Choroid plexus epithelial cell (primary cell): Measurements from ENCODE around the gene SRSF12.

Experiments
- DNase-seq: peaks from one replicate; pipeline ENCODE4 v3.0.0-alpha.2; 2010; ENCODE audit warnings: low read depth
- H3K4me3 ChIP-seq: 2 replicates; pipeline ENCODE4 v1.5.1; 2011; ENCODE audit warnings: low read depth, mild to moderate bottlenecking, control low read depth, low read length, moderate library complexity
- TF ChIP-seq, protein P1 (sequence below): conservative IDR thresholded peaks from 2 replicates; pipeline ENCODE4 v1.5.1; 2011; ENCODE audit warnings: low read depth, mild to moderate bottlenecking, control low read depth, inconsistent platforms, low read length, moderate library complexity

Gene SRSF12

DNA sequence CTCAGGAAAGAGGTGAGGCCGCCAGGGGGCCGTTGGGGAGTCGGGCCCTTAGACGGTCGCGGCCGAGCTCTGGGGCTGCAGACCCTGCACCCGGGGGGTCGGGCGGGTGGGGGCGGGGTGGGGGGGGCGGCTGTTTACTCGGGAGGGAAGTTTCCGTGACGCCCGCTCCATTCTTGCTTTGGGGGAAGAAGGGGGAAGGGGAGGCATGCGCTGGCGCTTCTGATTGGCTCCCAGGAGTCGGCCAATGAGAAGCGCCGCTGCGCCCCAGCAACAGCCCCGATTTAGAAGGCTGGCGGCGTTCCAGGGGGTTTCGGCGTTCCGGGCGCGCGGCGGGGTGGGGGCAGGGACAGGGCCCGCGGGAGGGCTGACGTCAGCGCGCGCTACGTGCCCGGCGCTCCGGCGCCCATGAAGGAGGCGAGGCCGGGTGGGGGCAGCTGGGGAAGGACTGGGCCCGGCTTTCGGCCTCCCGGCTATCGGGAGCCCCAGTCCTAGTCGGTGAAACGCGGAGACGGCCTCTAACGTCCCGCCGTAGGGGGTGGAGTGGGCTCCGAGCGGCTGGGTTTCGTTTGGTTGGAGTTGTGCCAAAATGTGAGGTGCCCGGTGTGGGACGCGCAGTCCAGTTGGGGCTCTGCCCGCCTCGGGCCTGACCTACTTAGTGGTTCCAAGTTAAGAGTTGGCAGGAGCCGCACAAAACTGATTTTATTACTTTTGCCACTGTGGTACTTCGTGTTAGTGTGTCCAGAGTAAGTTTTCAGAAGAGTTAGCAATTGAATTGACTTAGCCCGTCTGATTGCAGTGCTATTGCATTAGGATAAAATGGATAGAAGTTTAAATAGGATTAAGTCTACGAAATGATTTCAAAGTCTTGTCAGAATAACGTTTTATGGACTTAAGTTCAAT is 36.2 kb downstream of the SRSF12 start:
- DNase-seq = peak; percentile 99
- TF ChIP-seq, protein P1, sequence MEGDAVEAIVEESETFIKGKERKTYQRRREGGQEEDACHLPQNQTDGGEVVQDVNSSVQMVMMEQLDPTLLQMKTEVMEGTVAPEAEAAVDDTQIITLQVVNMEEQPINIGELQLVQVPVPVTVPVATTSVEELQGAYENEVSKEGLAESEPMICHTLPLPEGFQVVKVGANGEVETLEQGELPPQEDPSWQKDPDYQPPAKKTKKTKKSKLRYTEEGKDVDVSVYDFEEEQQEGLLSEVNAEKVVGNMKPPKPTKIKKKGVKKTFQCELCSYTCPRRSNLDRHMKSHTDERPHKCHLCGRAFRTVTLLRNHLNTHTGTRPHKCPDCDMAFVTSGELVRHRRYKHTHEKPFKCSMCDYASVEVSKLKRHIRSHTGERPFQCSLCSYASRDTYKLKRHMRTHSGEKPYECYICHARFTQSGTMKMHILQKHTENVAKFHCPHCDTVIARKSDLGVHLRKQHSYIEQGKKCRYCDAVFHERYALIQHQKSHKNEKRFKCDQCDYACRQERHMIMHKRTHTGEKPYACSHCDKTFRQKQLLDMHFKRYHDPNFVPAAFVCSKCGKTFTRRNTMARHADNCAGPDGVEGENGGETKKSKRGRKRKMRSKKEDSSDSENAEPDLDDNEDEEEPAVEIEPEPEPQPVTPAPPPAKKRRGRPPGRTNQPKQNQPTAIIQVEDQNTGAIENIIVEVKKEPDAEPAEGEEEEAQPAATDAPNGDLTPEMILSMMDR = peak; percentile 14
- H3K4me3 ChIP-seq = peak overlapping the region; percentile 79

DNA sequence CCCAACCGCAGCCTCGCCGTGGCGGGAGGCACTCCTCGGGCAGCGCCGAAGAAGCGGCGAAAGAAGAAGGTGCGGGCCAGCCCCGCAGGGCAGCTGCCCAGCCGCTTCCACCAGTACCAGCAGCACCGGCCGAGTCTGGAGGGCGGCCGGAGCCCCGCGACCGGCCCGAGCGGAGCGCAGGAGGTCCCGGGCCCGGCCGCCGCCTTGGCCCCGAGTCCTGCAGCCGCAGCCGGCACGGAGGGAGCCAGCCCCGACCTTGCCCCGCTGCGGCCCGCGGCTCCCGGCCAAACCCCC is 36.8 kb downstream of the SRSF12 start:
- H3K4me3 ChIP-seq = peak overlapping the region; percentile 79
- peak; percentile 31 for DNase-seq
- TF ChIP-seq, protein P1 = no peak

DNA sequence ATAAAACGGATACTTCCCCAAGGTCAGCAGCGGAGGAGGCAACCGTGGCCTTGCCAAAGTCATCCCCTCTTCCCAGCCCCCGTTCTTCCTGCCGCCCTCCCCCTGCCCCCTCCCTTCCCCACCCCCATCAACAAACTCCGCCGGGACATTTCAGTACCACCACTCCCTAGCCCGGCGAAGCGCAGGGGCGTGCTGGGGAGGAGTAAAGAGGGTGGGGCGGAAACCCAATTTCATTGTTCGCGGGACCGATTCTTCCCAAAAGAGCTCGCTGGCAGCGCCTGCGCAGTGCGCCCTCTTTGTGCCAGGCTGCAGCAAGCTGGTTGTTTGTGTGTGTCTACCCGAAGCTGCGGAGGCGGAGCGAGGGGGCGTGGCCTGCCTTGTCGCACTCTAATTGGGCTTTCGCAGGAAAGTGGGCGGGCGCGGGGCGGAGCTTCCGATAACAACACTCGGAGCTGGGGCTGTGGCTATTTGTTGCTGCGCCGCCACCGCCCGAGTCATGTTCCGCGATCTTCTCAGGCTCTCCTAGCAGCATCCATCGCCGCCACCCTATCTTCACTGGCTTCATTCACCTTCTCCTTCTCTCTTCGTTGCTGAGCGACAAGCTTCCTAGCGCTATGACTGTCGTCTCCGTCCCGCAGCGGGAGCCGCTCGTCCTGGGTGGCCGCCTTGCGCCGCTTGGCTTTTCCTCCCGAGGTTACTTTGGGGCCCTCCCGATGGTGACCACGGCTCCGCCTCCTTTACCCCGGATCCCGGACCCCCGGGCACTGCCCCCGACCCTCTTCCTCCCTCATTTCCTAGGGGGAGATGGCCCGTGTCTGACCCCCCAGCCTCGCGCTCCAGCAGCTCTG is 37.4 kb downstream of the SRSF12 start, which contains the start of gene PNRC1:
PNRC1 (plus strand) TSS at position 471 of the 848 bp plus-strand sequence; CDS start at position 615, 144 bp downstream.
- peak; percentile 100 for DNase-seq
- TF ChIP-seq, protein P1 = no peak
- peak within 1 kb of the TSS; percentile 79 for H3K4me3 ChIP-seq

DNA sequence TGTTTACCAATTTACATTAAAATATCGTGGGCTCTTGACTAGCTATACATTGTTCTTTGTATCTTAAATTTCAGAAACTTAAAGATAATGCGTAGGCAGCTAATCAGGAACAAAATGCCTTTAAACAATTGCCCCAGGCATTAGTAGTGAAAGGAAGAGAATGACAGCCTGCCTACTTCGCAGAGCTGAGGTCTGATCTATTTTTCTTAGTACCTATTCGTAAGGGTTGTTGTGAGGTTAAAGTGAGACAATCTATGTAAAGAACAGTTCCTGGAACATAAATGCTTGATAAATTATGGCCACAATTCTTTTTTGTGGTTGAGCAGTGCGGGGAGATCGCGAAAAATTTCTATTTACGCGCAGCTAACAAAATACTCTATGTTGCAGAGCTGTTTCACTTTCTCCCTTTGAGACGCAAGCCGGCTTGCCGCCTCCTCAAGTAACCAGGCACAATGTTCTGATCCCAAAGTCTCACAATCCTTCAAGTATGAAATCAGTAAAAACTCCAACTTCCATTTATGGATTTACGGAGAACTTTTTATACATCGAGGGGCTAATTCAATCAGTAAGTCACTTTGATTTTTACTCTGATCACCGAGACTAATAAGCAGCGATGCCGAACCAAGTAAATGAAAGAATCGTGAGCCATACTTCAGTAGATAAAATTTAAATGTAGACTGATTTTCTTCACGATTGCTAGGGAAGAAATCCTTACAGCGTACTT is 38.2 kb downstream of the SRSF12 start:
- peak; percentile 86 for DNase-seq
- peak overlapping the region; percentile 79 for H3K4me3 ChIP-seq
- TF ChIP-seq, protein P1 = no peak

DNA sequence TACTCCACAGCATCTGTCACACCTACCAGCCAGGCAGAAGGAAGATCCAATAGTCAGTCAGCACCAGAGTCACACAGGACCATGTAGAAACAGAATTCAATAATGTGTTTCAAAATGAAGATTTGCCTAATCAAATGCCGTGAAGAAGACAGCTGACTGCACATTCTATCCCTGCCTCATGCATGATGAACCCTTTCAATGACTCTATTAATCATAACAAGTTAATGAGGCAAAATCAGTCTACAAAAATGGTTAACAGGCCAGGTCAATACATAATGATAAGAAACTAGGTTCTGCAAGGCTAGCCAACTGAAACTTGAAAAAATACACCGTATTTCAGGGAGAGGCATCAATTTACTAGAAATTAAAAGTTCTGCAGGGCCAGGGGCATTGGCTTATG is 44.0 kb downstream of the SRSF12 start:
- TF ChIP-seq, protein P1 = no peak
- no peak for DNase-seq
- no peak overlapping the region for H3K4me3 ChIP-seq

DNA sequence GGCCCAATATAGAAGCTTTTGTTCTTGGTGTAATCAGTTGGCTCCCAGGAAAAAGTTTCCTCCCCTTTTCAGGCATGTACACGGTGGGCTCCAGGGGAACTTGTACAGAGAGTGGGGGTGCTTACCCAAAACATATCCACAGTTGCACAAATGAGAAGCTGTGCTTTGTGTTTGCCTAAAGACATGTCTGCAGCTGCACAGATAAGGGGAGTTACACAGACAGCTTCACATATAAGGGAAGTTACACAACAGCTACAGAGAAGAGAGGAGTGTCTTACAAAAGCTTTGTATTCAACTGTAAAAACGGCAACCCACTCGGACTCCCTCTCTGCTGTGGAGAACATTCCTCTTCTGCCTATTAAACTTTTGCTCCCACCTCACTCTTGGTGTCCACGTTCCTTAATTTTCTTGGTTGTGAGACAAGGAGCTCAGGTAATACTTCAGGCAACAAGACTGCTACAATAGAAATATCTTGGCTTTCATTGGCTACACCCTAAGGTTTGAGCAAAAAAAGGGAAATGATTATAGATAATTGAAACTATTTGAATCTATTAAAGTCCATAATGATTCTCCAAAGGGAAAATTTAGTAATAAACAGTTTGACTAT is 44.8 kb downstream of the SRSF12 start:
- peak; percentile 74 for DNase-seq
- TF ChIP-seq, protein P1 = no peak
- no peak overlapping the region for H3K4me3 ChIP-seq
